Fibroblast of the conjunctiva (primary cell): ENCODE data around the gene UBE2G2.

Experiments used
- DNase-seq: peaks from one replicate; pipeline ENCODE4 v3.0.0-alpha.2; 2010; ENCODE audit warnings: low read depth

The UBE2G2 gene

DNA sequence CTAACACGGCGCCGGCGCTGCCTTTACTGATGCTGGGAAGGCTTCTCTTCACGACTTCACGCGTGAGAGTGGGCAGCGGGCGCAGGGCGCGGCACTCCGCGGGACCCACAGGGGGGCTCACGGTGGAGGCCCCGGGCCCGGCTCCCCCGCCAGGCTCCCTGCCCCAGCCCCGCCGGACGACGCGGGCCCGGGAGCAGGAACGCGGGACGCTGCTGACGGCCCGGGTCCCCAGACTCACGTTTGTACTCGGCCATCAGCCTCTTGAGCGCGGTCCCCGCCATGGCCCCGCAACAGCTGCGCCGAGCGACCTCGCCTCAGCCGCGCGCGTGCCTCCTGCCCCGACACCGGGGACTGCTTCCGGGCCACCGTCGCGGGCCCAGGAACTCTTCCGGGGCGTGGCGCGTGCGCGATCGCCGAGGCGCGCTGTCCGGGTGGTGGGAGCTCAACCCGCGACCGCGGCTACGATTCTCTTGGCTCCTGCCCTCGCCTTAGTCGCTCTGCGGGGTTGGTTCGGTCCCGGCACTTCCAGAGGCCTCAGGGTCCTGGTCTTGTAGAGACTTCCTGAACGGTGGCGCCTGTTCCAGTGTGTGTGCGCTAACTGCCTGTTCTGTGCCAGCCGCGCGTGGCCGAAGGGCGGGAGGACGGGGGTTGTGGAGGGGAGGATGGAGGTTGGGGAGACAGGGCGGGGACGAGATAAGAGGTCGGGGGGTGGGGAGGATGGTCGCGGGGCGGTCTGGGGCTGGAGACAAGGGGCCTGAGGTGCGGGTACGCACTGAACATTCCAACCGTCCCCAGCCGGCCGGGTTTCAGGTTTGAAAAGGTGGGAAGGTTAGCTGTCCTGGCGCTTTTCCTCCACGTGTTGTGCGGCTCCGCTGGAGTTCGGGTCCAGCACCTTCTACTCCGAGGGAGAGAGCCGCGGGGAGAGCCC, at the start of gene UBE2G2:
TSS of gene UBE2G2 (minus strand) at position 353 of the 928 bp plus-strand sequence. CDS start at position 281, 72 bp downstream.
- DNase-seq, result peak; percentile 14

DNA sequence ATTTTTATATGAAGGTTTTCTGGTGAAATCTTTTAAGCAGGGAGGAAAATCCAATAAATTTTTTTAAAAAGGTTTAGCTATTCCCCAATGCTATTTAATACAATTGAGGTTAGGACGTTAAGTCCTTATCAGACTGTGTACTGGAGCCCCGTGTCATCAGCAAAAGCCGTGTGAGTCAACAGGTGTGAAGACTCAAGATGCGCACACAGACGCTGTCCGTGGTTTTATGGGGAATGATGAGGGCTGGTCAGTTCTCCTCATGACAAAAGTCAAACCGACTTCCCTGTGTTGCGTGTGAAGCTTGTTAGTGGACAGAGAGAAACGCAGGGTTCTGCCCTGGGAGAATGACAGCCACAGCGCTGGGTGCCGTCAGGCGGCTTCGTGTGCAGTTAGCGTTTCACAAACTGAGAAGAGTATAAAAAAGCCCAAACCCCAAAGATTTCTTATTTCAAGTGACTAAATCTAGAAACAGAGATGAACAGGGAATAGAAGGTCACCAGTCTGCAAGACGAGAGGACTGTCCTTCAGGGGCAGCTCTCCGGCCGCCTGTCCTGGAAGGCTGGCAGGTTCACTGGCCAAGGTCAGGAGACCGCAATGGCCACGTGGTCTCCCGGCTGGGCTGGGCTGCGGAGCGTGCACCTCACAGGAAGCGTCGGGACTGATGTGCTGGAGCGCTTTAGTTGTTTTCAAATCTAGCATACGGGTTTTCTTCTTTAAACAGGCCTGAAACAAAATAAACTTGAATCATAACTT, 49.5 kb upstream of the UBE2G2 start:
- no peak for DNase-seq

- no peak for DNase-seq
Measured at GRCh38 chr21:44850208-44850800, 48.7 kb upstream of the UBE2G2 start.

DNA sequence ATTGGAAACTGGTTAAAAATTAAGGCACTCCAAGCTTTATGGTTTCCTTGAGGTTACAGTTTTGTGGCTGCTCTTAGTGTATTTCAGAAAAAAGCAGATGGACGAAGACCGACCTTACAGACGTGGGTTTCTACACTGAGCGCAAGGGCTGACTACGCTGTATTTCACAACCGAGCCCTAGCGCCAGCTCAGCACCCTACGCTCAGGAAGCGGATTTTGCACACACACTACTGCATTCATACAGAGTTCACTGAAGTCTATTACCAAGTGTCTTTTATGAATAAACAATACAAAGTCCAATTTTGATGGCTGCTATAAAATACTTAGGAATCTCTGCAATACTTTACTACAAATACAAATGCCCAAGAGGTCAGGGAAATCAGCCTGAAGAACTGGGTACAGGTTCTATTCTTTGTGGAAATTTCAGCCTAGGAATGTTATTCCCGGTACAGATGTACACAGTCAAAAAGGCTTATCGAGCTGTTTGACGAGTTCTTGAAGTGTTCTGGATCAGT, 48.1 kb upstream of the UBE2G2 start:
- no peak for DNase-seq

DNA sequence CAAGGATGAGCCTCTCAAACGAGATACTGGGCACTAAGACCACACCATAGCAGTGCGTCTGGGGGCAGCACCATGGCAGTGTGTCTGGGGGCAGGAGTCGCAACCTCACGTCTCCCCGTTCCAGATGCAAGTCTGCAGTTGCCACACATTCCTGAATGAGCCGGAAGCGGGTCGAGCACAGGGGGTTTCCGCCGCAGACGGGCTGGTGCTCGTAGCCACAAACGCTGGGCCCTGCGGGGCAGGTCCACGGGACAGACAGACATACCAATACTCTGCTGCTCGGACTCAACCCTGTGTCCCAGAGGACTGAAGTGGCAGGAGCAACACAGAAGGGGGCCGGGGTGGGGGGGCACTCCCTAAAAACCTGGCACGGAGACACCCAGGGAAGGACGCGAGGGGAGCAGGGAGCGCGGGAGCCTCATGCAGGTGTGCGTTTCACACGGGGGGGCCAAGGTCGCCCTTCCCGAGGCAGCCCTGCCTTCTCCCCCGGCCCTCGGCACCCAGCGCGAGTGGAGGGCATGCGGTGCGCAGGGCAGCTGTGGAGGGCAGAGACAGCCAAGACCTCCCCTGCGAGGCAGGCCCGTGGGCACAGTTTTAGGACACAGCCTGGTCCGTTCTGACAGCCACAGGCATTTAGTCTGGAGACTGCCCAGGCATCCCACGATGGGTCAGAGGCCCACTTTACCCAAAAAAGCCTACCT, 47.4 kb upstream of the UBE2G2 start:
- no peak for DNase-seq

DNA sequence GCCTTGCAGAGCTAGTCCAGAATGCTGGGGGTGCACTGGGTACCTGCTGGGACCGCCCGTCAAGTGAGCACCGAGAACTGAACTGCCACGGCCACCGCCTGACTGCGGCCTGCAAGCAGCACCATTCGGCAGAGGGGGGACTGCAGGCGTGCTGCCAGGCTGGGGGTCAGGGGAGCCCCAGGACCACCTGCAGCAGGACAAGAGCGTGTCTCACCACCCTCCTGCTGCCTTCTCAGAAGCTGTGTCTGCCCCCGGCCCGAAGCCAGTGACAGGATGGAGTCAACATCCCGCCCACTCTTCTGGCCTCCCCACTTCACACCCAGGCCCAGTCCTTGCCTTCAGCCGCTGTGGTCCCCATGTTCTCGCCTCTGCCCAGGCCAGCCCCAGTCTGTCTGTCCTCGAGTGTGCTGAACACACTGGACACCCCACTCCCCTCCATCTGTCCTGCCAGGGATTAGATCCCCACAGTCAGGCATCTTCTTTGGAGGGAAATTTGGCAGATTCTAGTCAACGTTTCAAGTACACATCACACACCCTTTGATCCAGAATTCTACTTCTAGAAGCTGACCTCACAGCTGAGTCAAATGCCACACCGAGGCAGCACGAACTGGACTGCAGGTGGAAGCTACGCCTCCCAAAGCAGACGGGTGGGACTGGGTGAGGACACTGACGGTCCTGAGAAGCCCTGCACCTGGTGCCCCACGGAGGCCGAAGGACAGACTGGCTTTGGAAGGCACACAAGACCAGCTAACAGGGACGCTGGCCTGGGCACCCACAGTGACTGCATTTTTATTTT, 45.8 kb upstream of the UBE2G2 start:
- DNase-seq, result no peak

DNA sequence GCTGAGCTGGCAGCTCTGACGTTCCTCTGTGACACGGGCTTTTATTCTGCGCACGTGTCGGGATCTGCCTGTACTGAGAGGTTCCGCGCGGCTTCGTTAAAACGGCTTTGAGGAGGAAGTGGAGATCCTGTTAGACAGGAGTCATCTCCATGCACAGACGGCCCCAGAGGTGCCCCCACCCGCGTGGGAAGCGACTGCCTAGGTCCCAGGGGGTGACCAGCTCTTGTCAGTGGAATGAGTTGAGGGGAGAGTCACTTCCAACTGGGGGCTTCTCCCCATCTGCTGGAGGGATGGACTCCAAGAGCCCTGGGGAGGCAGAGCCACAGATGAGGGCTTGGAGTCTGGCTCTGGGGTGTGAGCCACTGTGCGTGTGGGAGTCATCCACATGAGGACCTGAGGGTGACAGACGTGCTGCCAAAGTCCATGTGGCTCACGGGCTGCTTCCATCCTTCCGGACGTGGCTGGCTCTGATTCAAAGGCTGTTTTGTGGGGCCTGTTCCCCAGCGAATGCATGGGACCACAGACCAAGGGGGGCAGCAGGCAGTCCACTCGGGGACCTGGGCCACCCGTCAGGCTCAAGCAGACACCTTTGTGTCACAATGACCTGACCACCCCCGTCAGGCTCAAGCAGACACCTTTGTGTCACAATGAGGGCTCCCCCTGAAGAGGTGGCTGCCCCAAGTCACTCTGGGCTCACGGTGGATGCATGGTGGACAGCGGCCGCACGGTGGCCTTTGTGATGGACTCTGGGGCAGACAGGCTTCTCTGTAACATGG, 45.1 kb upstream of the UBE2G2 start:
- DNase-seq, result no peak

- DNase-seq, result no peak
Measured at GRCh38 chr21:44846224-44846484, 44.5 kb upstream of the UBE2G2 start.

GRCh38 chr21:44845418-44846223, 44.0 kb upstream of the UBE2G2 start:
- peak; percentile 22 for DNase-seq

- DNase-seq, result no peak
Measured at GRCh38 chr21:44844256-44844655, 42.6 kb upstream of the UBE2G2 start.

DNA sequence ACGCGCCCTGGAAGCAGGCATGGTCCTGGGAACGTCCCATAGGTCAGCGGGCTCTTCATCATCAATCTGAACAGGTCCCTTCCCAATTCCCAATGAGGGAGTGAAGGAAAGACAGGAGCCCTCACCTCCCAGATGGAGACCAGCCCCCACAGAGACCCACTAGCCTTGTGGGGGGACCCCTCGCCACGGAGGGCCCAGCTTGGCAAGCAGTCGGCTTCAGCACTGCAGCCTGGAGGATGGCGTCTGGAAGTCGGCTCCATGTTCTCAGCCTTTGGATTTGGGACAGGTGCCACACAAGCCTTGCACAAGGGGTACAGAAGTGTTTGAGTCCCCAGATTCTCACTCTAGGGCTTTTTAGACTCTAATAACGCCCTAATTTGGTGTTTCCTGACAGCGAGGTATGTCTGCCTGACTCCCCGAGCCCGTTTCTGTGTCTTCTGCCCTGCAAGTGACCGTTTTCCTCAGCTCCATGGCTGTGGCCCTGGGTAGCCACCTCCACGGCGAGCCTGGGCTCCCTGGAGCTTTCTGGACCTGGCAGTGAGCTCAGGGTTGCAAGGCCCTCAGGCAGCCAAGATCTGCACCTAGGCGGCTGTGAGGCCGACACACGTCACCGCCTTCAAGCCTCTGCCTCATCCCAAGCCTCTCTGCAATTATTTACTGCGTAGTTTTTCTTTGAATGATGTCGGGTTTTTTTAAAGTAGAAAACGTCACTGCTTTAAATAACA, 41.3 kb upstream of the UBE2G2 start:
- no peak for DNase-seq

GRCh38 chr21:44842087-44842486, 40.5 kb upstream of the UBE2G2 start:
- DNase-seq, result no peak

GRCh38 chr21:44840771-44841170, 39.2 kb upstream of the UBE2G2 start:
- DNase-seq, result no peak

- no peak for DNase-seq
Measured at GRCh38 chr21:44838951-44839350, 37.3 kb upstream of the UBE2G2 start.

DNA sequence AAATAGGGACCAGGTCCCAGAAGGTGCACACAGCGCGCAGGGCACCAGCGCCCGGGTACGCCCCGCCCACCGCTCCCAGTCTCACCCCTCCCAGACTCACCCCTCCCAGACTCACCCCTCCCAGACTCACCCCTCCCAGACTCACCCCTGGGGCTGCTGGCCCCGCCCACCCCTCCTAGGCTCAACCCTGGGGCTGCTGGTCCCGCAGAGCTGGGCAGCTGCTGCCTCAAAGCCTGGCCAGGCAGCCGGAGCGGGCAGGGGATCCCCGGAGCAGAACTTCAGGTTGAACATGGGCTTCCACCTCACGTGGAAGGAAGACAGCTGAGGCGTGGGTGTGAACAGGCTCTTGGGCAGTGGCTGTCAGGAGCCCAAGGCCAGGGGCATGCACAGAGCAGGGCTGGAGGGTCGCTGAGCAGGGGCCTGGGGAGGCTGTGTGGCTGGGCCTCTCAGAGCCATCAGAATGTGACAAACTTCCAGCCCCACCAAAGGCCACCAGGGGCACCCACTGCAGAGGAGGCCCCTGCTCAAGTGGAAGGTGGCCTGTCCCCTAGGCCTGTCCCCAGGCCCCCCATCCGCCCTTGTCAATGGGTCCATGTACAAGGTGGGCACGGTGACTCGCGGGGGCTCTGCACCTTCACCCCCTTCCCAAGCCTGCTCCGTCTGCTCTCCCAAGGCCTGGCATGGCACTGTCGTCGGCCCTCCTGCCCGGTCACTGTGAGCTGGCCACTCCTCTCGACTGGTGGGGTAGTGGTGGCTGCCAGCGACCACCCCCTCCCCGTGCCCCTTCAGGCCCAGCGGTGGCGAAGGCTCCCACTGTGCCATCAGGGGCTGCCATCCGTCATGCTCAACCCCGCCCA, 36.6 kb upstream of the UBE2G2 start:
- no peak for DNase-seq

- no peak for DNase-seq
Measured at GRCh38 chr21:44837537-44837936, 35.9 kb upstream of the UBE2G2 start.

DNA sequence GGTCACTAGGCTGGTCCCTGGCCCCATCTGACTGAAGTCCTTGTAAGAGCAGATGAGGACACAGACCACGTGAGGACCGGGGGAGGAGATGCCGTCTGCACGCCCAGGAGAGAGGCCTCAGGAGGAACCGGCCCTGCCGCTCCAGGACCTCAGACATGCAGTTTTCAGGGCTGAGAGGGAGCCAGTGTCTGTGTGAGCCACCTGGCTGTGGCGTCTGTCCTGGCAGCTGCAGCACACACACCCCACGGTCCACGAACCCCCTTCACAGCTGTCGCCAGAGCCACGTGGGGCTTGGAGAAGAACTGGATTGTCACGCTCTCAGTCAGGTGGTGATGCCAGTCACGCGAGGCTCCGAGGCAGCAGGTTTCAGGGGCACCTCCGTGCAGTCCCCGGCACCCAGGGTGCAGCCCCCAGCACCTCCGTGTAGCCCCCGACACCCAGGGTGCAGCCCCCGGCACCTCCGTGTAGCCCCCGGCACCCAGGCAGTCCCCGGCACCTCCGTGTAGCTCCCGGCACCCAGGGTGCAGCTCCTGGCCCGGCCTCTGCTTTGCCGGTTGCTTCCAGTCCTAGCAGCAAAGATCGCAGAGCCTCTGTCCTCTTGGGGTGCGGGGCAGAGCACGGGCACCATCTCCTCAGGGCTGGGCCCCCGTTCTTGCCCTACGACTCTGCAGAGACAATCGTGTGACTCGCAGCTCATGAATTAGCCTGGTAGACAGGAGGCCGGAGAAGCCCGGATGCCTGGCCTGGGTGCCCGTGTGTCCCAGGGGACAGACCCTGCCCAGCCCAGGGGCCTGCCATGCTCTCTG, 35.2 kb upstream of the UBE2G2 start:
- no peak for DNase-seq
